ENCODE results near the gene FTO. TPM values are rescaled to one million over a fixed set of nuclear protein-coding genes. Genes with fewer than 3 reads are reported as not detected.
"Not testable (repeated sequence)": the region's sequence is repeated elsewhere in the genome, so short reads cannot be mapped to it uniquely, and the experiment has no call there.

FTO gene
- total RNA-seq, 1 donor from 2014 or later = 50.2 TPM

DNA sequence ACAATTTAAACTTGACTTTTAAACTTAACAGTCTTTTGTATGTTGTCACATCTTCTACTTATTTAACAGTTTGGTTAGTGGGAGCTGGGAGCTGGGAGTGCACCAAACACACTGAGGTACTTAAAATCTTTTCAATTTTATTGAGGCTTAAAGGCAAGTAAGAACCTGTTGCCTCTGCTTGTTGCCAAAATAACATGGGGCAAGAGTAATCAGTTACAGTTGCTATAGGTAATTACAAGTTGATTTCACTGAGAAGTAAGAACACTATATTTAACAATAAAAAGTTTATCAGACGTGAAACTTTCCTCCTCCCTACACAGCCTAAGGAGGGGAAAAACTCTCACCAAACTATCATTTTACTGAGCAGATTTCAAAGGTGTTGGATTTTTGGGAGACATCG, 135.2 kb downstream of the FTO start:
- Histone ChIP-seq H3K4me1 (no peaks in the 10 kb centered on the region), H3K36me3 (no peaks in the 10 kb centered on the region), H3K9me3 (no peaks in the 10 kb centered on the region), H3K4me3 (no peak overlapping the region), H3K27ac (no peak overlapping the region), H3K27me3 (no peaks in the 10 kb centered on the region)
- TF ChIP-seq, protein P1, sequence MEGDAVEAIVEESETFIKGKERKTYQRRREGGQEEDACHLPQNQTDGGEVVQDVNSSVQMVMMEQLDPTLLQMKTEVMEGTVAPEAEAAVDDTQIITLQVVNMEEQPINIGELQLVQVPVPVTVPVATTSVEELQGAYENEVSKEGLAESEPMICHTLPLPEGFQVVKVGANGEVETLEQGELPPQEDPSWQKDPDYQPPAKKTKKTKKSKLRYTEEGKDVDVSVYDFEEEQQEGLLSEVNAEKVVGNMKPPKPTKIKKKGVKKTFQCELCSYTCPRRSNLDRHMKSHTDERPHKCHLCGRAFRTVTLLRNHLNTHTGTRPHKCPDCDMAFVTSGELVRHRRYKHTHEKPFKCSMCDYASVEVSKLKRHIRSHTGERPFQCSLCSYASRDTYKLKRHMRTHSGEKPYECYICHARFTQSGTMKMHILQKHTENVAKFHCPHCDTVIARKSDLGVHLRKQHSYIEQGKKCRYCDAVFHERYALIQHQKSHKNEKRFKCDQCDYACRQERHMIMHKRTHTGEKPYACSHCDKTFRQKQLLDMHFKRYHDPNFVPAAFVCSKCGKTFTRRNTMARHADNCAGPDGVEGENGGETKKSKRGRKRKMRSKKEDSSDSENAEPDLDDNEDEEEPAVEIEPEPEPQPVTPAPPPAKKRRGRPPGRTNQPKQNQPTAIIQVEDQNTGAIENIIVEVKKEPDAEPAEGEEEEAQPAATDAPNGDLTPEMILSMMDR (IDR thresholded peaks at IDR 0.05) = no peak
- no peak for DNase-seq (ENCODE audit: low spot score in 2 of 2)
- intact Hi-C loops (cut with DNase I) = no loop called here

DNA sequence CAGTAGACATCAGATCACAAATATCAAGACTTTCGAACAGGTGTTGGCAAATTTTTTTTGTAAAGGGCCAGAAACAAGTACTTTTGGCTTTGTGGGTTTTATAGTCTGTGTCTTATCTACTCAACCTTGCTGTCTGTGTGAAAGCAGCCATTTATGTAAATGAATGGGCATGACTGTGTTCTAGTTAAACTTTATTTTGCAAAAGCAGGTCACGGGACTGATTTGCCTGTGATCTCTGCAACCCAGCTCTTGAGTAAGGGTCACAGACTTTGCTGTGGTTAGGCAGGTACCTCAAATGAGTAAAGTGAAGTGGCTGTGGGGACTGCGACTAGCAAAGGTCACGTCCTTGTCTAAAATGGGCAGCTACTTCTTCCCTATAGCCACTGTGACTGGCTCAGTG, 136.5 kb downstream of the FTO start:
- no peaks in the 10 kb centered on the region for H3K27me3 ChIP-seq
- H3K4me1 ChIP-seq = no peaks in the 10 kb centered on the region
- no peak overlapping the region for H3K27ac ChIP-seq
- TF ChIP-seq, protein P1 (IDR thresholded peaks at IDR 0.05) = no peak
- H3K4me3 ChIP-seq = no peak overlapping the region
- DNase-seq (ENCODE audit: low spot score in 2 of 2) = no peak
- H3K9me3 ChIP-seq = no peaks in the 10 kb centered on the region
- peaks cover 0 to 5% of the 10 kb centered on the region in 2 donors for H3K36me3 ChIP-seq
- intact Hi-C loops (cut with DNase I) = no loop called here

DNA sequence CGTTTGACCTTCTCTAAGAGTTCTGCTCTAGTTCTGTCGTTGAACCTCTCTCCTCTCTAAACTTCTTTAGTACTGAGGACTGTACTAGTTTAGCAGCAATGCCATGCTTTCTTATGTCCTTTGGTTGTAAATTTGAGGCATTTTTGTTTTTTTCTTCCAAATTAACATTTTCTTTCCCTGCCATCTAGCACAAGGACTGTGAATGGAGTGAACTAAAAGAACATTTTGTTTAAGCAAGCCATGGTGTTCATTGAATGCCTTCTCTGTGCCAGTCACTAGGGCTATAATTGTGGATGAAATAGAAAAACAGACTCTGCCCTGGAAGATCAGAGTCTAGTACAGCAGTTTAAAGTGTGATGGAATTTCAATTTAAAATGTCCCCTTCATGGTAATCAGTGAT, 137.9 kb downstream of the FTO start:
- intact Hi-C loops (cut with DNase I) = no loop called here
- no peak overlapping the region for H3K27ac ChIP-seq
- H3K27me3 ChIP-seq = no peaks in the 10 kb centered on the region
- no peak overlapping the region for H3K4me3 ChIP-seq
- no peak for DNase-seq (ENCODE audit: low spot score in 2 of 2)
- no peaks in the 10 kb centered on the region for H3K9me3 ChIP-seq
- no peaks in the 10 kb centered on the region for H3K4me1 ChIP-seq
- H3K36me3 ChIP-seq = peaks cover 0 to 5% of the 10 kb centered on the region in 2 donors
- TF ChIP-seq, protein P1 (IDR thresholded peaks at IDR 0.05) = no peak

DNA sequence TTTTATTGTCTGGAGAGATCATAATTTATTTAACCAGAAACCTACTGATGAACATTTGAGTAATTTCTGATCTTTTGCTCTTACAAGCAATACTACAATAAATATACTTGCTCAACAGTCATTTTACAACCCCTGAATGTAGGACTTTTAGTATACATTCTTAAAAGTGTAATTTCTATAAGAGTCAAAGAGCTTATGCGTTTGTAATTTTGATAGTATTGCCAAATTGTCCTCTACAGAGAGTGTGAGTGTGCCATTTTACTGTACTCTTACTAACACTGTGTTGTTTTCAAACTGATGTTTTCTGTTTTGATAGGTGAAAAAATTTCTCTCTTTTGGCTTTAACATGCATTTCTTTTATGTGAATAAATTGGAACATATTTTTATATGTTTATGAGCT, 139.1 kb downstream of the FTO start:
- DNase-seq (ENCODE audit: low spot score in 2 of 2) = no peak
- Histone ChIP-seq H3K9me3 (no peaks in the 10 kb centered on the region), H3K27me3 (no peaks in the 10 kb centered on the region), H3K4me3 (no peak overlapping the region), H3K27ac (no peak overlapping the region), H3K36me3 (peaks cover 5 to 6% of the 10 kb centered on the region in 2 donors), H3K4me1 (no peaks in the 10 kb centered on the region)
- TF ChIP-seq, protein P1 (IDR thresholded peaks at IDR 0.05) = no peak
- intact Hi-C loops (cut with DNase I) = no loop called here

DNA sequence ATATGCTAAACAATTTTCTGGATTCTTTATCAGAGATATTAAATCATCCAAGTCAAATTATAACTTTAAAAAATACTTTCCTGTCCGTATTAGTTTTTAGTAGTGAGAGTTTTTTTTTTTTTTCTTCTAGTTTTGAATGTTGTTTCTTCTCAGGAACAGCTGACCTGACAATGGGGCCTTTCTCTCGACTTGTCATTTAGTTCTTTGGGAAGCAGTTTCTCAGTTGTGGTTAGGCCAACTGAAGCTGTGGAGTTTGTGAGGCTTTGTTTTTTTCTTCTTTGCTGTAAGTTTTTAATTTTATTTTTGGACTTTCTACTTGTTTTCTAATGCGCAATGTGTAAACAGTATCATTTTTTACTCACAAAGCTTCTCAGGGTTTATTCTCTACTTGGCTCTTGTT, 140.8 kb downstream of the FTO start:
- no peak for DNase-seq (ENCODE audit: low spot score in 2 of 2)
- Histone ChIP-seq H3K4me1 (no peaks in the 10 kb centered on the region), H3K27ac (no peak overlapping the region), H3K27me3 (no peaks in the 10 kb centered on the region), H3K9me3 (no peaks in the 10 kb centered on the region), H3K4me3 (no peak overlapping the region), H3K36me3 (peaks cover 6 to 8% of the 10 kb centered on the region in 2 donors)
- TF ChIP-seq, protein P1 (IDR thresholded peaks at IDR 0.05) = no peak
- intact Hi-C loops (cut with DNase I) = no loop called here

DNA sequence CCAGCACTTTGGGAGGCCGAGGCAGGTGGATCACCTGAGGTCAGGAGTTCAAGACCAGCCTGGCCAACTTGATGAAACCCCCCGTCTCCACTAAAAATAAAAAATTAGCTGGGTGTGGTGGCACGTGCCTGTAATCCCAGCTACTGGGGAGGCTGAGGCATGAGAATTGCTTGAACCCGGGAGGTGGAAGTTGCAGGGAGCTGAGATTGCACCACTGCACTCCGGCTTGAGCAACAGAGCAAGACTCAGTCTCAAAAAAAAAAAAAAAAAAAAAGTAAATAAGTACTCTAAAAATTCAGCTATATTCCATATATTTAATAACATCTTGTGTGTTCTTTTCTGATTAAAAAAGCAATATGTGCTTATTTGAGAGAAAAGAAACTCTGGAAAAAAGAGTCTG, 142.6 kb downstream of the FTO start:
- H3K27me3 ChIP-seq; H3K4me1 ChIP-seq; DNase-seq (ENCODE audit: low spot score in 2 of 2); H3K27ac ChIP-seq; H3K4me3 ChIP-seq; intact Hi-C loops (cut with DNase I); H3K9me3 ChIP-seq: not testable (repeated sequence)
- H3K36me3 ChIP-seq = peaks cover 6 to 12% of the 10 kb centered on the region in 2 donors
